DND-41 (cell line): Measurements from ENCODE around the gene ZBTB49.

Experiments
- CTCF ChIP-seq: IDR thresholded peaks from 2 replicates; pipeline ENCODE4 v1.5.1; 2012; ENCODE audit warnings: borderline replicate concordance, low read length, moderate library complexity, mild to moderate bottlenecking; ENCODE audit not compliant: poor library complexity, severe bottlenecking; ENCODE audit errors: extremely low read depth
- EZH2 ChIP-seq: IDR thresholded peaks from 3 replicates; pipeline ENCODE4 v1.6.1; 2012; ENCODE audit warnings: borderline replicate concordance, low read depth, mild to moderate bottlenecking, moderate library complexity, low read length, inconsistent platforms; ENCODE audit not compliant: severe bottlenecking

DNA sequence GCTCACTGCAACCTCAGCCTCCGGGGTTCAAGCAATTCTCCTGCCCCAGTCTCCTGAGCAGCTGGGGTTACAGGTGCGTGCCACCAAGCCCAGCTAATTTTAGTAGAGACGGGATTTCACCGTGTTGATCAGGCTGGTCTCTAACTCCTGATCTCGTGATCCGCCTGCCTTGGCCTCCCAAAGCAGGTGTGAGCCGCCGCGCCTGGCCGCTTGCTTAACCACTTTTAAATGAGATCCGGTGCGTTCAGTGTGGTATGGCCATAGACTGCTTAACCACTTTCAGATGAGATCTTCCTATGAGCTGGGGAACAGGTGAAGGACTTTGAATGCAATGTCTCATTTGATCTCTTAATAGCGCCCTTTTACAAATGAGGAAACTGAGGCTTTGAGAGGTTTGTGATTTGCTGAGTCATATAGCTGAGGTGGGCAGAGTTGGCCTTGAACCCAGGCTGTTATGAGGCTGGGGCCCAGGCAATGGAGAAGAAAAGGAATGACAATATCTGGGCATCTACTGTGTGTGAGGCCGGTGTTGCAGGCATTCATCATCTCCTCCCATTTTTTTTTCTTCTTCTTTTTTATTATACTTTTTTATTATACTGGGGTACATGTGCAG lies 55.0 kb downstream of the ZBTB49 start:
- TF ChIP-seq CTCF (no peak), EZH2 (no peak)
